HL-60 (cell line): ENCODE data around the gene PDZD8.

Source experiments
- DNase-seq, 2 experiments: peaks; one replicate each; pipeline ENCODE4 v3.0.0-alpha.2; 2010 to 2020; ENCODE audit warnings: low read depth in 1 of 2, low spot score in 1 of 2
- H3K27ac ChIP-seq: fragments of 250-450 bp; sonication (Bioruptor Pico); replicated peaks from 2 replicates; pipeline ENCODE4 v1.5.1; 2020; ENCODE audit warnings: mild to moderate bottlenecking, moderate library complexity
- H3K27me3 ChIP-seq: fragments of 250-450 bp; sonication (Bioruptor Pico); 2 replicates; pipeline ENCODE4 v1.5.1; 2021; ENCODE audit warnings: mild to moderate bottlenecking, moderate library complexity; ENCODE audit not compliant: insufficient read depth, poor library complexity, severe bottlenecking
- H3K4me3 ChIP-seq: replicated peaks from 2 replicates; pipeline ENCODE4 v1.5.1; 2011; ENCODE audit warnings: mild to moderate bottlenecking, control low read depth, low read length; ENCODE audit not compliant: insufficient read depth
- CTCF ChIP-seq: IDR thresholded peaks from one replicate; pipeline ENCODE4 v1.5.1; 2011; ENCODE audit warnings: low read length, control low read depth, inconsistent platforms; ENCODE audit not compliant: insufficient read depth
- GABPA ChIP-seq: IDR thresholded peaks from 2 replicates; pipeline ENCODE4 v1.6.1; 2012; ENCODE audit warnings: low read depth
- POLR2AphosphoS5 ChIP-seq: IDR thresholded peaks from 2 replicates; pipeline ENCODE4 v1.6.1; 2012; ENCODE audit warnings: low read depth
- REST ChIP-seq: IDR thresholded peaks from 2 replicates; pipeline ENCODE4 v1.6.1; 2012; ENCODE audit warnings: low read depth; ENCODE audit not compliant: insufficient replicate concordance
- SPI1 ChIP-seq: IDR thresholded peaks from 2 replicates; pipeline ENCODE4 v1.6.1; 2012; ENCODE audit warnings: low read depth, mild to moderate bottlenecking, borderline replicate concordance

PDZD8 gene

GRCh38 chr10:117398029-117398428 is 22.8 kb upstream of the PDZD8 start:
- no peak overlapping the region for H3K4me3 ChIP-seq
- peak overlapping the region; percentile 97 for H3K27ac ChIP-seq
- TF ChIP-seq SPI1 (peak; percentile 47; the same call in 1 of the 2 replicates), CTCF (no peak)
- no peaks in the 10 kb centered on the region for H3K27me3 ChIP-seq
- no peak for DNase-seq

- Histone ChIP-seq H3K27me3 (no peaks in the 10 kb centered on the region), H3K27ac (no peak overlapping the region), H3K4me3 (no peak overlapping the region)
- DNase-seq, result no peak
- no peak for TF ChIP-seq SPI1
Measured at GRCh38 chr10:117391436-117392205, 16.4 kb upstream of the PDZD8 start.

GRCh38 chr10:117390420-117390819 is 15.2 kb upstream of the PDZD8 start:
- no peak overlapping the region for H3K27ac ChIP-seq
- DNase-seq, result no peak
- TF ChIP-seq GABPA (no peak), SPI1 (no peak), CTCF (no peak), REST (no peak)
- no peak overlapping the region for H3K4me3 ChIP-seq
- no peaks in the 10 kb centered on the region for H3K27me3 ChIP-seq

GRCh38 chr10:117386805-117387204 is 11.6 kb upstream of the PDZD8 start:
- TF ChIP-seq GABPA, result no peak
- no peak for TF ChIP-seq POLR2AphosphoS5
- TF ChIP-seq REST, result no peak
- TF ChIP-seq CTCF, result no peak
- no peak for TF ChIP-seq SPI1
- H3K27me3 ChIP-seq, result no peaks in the 10 kb centered on the region

More at GRCh38 chr10:117386805-117387204, 11.6 kb upstream of the PDZD8 start:
- Histone ChIP-seq H3K4me3 (no peak overlapping the region), H3K27ac (no peak overlapping the region)
- no peak for DNase-seq
